WTC11 (cell line): ENCODE data around the gene FMNL2. TPM values are rescaled to one million over a fixed set of nuclear protein-coding genes. Genes with fewer than 3 reads are reported as not detected.

Source experiments
- ATAC-seq: fragments of 200-7000 bp; cut with Tn5 transposase; 2 replicates; pipeline ENCODE4 v1.10.0; 2021; ENCODE audit warnings: mild to moderate bottlenecking, moderate library complexity
- CTCF ChIA-PET: fragments of 300-600 bp; sonication (Branson Sonifier 250); formaldehyde crosslinking; loops from one replicate; lab custom pipeline; 2021; ENCODE audit warnings: antibody characterized with exemption; lab: Charles Lee
- POLR2A ChIA-PET: fragments of 350-600 bp; sonication (Branson Sonifier 250); formaldehyde crosslinking; loops from one replicate; lab custom pipeline; 2021; ENCODE audit warnings: antibody characterized with exemption; lab: Charles Lee
- DNase-seq: peaks from one replicate; pipeline ENCODE4 v3.0.0; 2021; ENCODE audit warnings: low spot score
- H3K27ac Mint-ChIP-seq: 2 replicates; pipeline ENCODE4 v1.8.0; 2021; ENCODE audit warnings: mixed read lengths
- H3K27me3 Mint-ChIP-seq: 2 replicates; pipeline ENCODE4 v1.8.0; 2021; ENCODE audit warnings: low read depth, mild to moderate bottlenecking, moderate library complexity, mixed read lengths
- H3K36me3 Mint-ChIP-seq: 2 replicates; pipeline ENCODE4 v1.8.0; 2021; ENCODE audit warnings: mixed read lengths
- H3K4me1 Mint-ChIP-seq: 2 replicates; pipeline ENCODE4 v1.8.0; 2022; ENCODE audit warnings: mixed read lengths
- H3K4me3 Mint-ChIP-seq: 2 replicates; pipeline ENCODE4 v1.8.0; 2021; ENCODE audit warnings: mild to moderate bottlenecking, moderate library complexity, mixed read lengths
- H3K9me3 Mint-ChIP-seq: 2 replicates; pipeline ENCODE4 v1.8.0; 2021; ENCODE audit warnings: mixed read lengths
- ATF1 ChIP-seq: sonication (generic); formaldehyde crosslinking; IDR thresholded peaks from 2 replicates; pipeline ENCODE4 v1.8.1; 2023; ENCODE audit warnings: mild to moderate bottlenecking, moderate library complexity, missing genetic modification reagents
- ATF2 ChIP-seq: sonication (generic); formaldehyde crosslinking; IDR thresholded peaks from 2 replicates; pipeline ENCODE4 v1.8.1; 2022; ENCODE audit warnings: low read depth, missing genetic modification reagents, borderline replicate concordance
- CDX4 ChIP-seq: fragments of 250-450 bp; sonication (Bioruptor Pico); IDR thresholded peaks from 2 replicates; pipeline ENCODE4 v1.9.0; 2021; ENCODE audit warnings: moderate library complexity, mild to moderate bottlenecking, inconsistent platforms, borderline replicate concordance
- ELF4 ChIP-seq: sonication (generic); formaldehyde crosslinking; IDR thresholded peaks from 2 replicates; pipeline ENCODE4 v1.8.1; 2022; ENCODE audit warnings: low read depth, mild to moderate bottlenecking, moderate library complexity, missing genetic modification reagents
- GRHL2 ChIP-seq: fragments of 250-450 bp; sonication (Bioruptor Pico); IDR thresholded peaks from 2 replicates; pipeline ENCODE4 v1.8.0; 2022; ENCODE audit warnings: mild to moderate bottlenecking, moderate library complexity; ENCODE audit not compliant: insufficient replicate concordance, severe bottlenecking
- GTF2I ChIP-seq: fragments of 250-450 bp; sonication (Bioruptor Pico); conservative IDR thresholded peaks from 2 replicates; pipeline ENCODE4 v1.4.0; 2021; ENCODE audit warnings: mild to moderate bottlenecking
- IRF2 ChIP-seq: sonication (generic); formaldehyde crosslinking; IDR thresholded peaks from 2 replicates; pipeline ENCODE4 v1.8.0; 2022; ENCODE audit warnings: low read depth, missing genetic modification reagents, borderline replicate concordance
- NR1H2 ChIP-seq: sonication (generic); formaldehyde crosslinking; IDR thresholded peaks from 2 replicates; pipeline ENCODE4 v1.9.0; 2021; ENCODE audit warnings: mild to moderate bottlenecking, moderate library complexity, missing genetic modification reagents
- NR2C2 ChIP-seq: sonication (generic); formaldehyde crosslinking; IDR thresholded peaks from 2 replicates; pipeline ENCODE4 v1.8.0; 2022; ENCODE audit warnings: mild to moderate bottlenecking, missing genetic modification reagents
- PRDM15 ChIP-seq: sonication (generic); formaldehyde crosslinking; IDR thresholded peaks from 2 replicates; pipeline ENCODE4 v1.8.0; 2022; ENCODE audit warnings: missing genetic modification reagents
- RELA ChIP-seq: sonication (generic); formaldehyde crosslinking; IDR thresholded peaks from 2 replicates; pipeline ENCODE4 v1.8.1; 2022; ENCODE audit warnings: missing genetic modification reagents, mild to moderate bottlenecking, borderline replicate concordance
- SMAD4 ChIP-seq: sonication (generic); formaldehyde crosslinking; IDR thresholded peaks from 2 replicates; pipeline ENCODE4 v1.8.0; 2022; ENCODE audit warnings: mild to moderate bottlenecking, missing genetic modification reagents
- TEAD1 ChIP-seq: sonication (generic); formaldehyde crosslinking; IDR thresholded peaks from 2 replicates; pipeline ENCODE4 v1.8.0; 2022; ENCODE audit warnings: mild to moderate bottlenecking, missing genetic modification reagents
- USF2 ChIP-seq: sonication (generic); formaldehyde crosslinking; IDR thresholded peaks from 2 replicates; pipeline ENCODE4 v1.8.1; 2023; ENCODE audit warnings: mild to moderate bottlenecking, missing genetic modification reagents, moderate library complexity
- ZNF263 ChIP-seq: sonication (generic); formaldehyde crosslinking; IDR thresholded peaks from 2 replicates; pipeline ENCODE4 v1.8.1; 2022; ENCODE audit warnings: low read depth, mild to moderate bottlenecking, moderate library complexity, missing genetic modification reagents
- ZNF416 ChIP-seq: fragments of 250-450 bp; sonication (Bioruptor Pico); IDR thresholded peaks from 2 replicates; pipeline ENCODE4 v1.9.0; 2021; ENCODE audit warnings: mild to moderate bottlenecking, inconsistent platforms
- ZNF532 ChIP-seq: fragments of 250-450 bp; sonication (Bioruptor Pico); IDR thresholded peaks from 2 replicates; pipeline ENCODE4 v1.9.0; 2021; ENCODE audit warnings: mild to moderate bottlenecking, borderline replicate concordance
- total RNA-seq: library from RNA; stranded (reverse); gene quantifications from 3 replicates; pipeline ENCODE4 v1.2.3, GENCODE V29; 2021

FMNL2 gene
- total RNA-seq, 1 experiment from 2014 or later: 43.0 TPM

- ChIA-PET POLR2A (no interaction called here), CTCF (no interaction called here)
- H3K9me3 Mint-ChIP-seq: no peaks in the 10 kb centered on the region
- no peak for DNase-seq
- H3K4me1 Mint-ChIP-seq: peaks cover 26% of the 10 kb centered on the region
- no peak for ATAC-seq
- TF ChIP-seq NR2C2 (no peak), ATF1 (CRISPR knock-in tag) (no peak), RELA (CRISPR knock-in tag) (no peak), ZNF263 (CRISPR knock-in tag) (no peak), ELF4 (no peak), CDX4 (CRISPR knock-in tag) (no peak), NR1H2 (CRISPR knock-in tag) (no peak)
- TF ChIP-seq, all 79 proteins: peak for 0
- Mint-ChIP-seq H3K27ac (no peak overlapping the region), H3K27me3 (no peaks in the 10 kb centered on the region), H3K4me3 (no peak overlapping the region), H3K36me3 (no peaks in the 10 kb centered on the region)
These were observed 29.0 kb downstream of the FMNL2 start for GRCh38 chr2:152363936-152364335.

- Mint-ChIP-seq H3K27ac (no peak overlapping the region), H3K4me1 (peaks cover 52% of the 10 kb centered on the region), H3K36me3 (no peaks in the 10 kb centered on the region)
These were observed 32.8 kb downstream of the FMNL2 start for GRCh38 chr2:152367547-152368390.

More at GRCh38 chr2:152367547-152368390, 32.8 kb downstream of the FMNL2 start:
- CTCF ChIA-PET: interaction anchor here (1.0 kb wide), 1 partner anchor 103 kb away, joined by 3 read pairs; no protein-coding TSS in a partner anchor
- Mint-ChIP-seq H3K27me3 (no peaks in the 10 kb centered on the region), H3K4me3 (no peak overlapping the region), H3K9me3 (no peaks in the 10 kb centered on the region)
- ATAC-seq (no peak), DNase-seq (no peak)
- POLR2A ChIA-PET: no interaction called here
- TF ChIP-seq ZNF532 (CRISPR knock-in tag) (no peak), ZNF416 (CRISPR knock-in tag) (no peak), GRHL2 (no peak), ATF1 (CRISPR knock-in tag) (no peak), ATF2 (no peak), TEAD1 (CRISPR knock-in tag) (no peak), GTF2I (no peak), SMAD4 (no peak), IRF2 (CRISPR knock-in tag) (no peak), USF2 (CRISPR knock-in tag) (no peak), PRDM15 (CRISPR knock-in tag) (no peak)
